Hypothalamus (tissue), 51 donors: ENCODE results near the gene SLC38A11.

Experiments used
- DNase-seq, 51 donors: peaks; one replicate each; lab custom pipeline; 2025; lab: John Stamatoyannopoulos, UW

Gene SLC38A11

GRCh38 chr2:164974221-164974620 is 18.9 kb upstream of the SLC38A11 start:
- no peak for DNase-seq

- DNase-seq, result no peak
Observed at GRCh38 chr2:164972216-164972615, 16.9 kb upstream of the SLC38A11 start.

- no peak for DNase-seq
Observed at GRCh38 chr2:164969909-164970690, 14.8 kb upstream of the SLC38A11 start.

GRCh38 chr2:164967781-164968228 is 12.5 kb upstream of the SLC38A11 start:
- no peak for DNase-seq

- DNase-seq, result no peak
Observed at GRCh38 chr2:164967361-164967760, 12.0 kb upstream of the SLC38A11 start.

GRCh38 chr2:164964700-164965099 is 9.4 kb upstream of the SLC38A11 start:
- no peak for DNase-seq

- no peak for DNase-seq
Observed at GRCh38 chr2:164960159-164960558, 4.8 kb upstream of the SLC38A11 start.

- DNase-seq, result no peak
Observed at GRCh38 chr2:164954186-164954585, 1.1 kb downstream of the SLC38A11 start.

GRCh38 chr2:164953279-164953678 is 2.0 kb downstream of the SLC38A11 start:
- DNase-seq, result no peak

GRCh38 chr2:164952057-164952702 is 3.1 kb downstream of the SLC38A11 start:
- DNase-seq, result no peak

GRCh38 chr2:164948540-164948939 is 6.8 kb downstream of the SLC38A11 start:
- DNase-seq, result no peak

- no peak for DNase-seq
Observed at GRCh38 chr2:164947281-164947680, 8.0 kb downstream of the SLC38A11 start.

- DNase-seq, result no peak
Observed at GRCh38 chr2:164943289-164943688, 12.0 kb downstream of the SLC38A11 start.

- DNase-seq, result no peak
Observed at GRCh38 chr2:164937864-164938401, 17.4 kb downstream of the SLC38A11 start.

GRCh38 chr2:164935118-164936101 is 19.9 kb downstream of the SLC38A11 start:
- no peak for DNase-seq

- DNase-seq, result no peak
Observed at GRCh38 chr2:164934401-164935117, 20.8 kb downstream of the SLC38A11 start.

- DNase-seq, result no peak
Observed at GRCh38 chr2:164933671-164934189, 21.6 kb downstream of the SLC38A11 start.

- DNase-seq, result no peak
Observed at GRCh38 chr2:164932377-164932776, 22.9 kb downstream of the SLC38A11 start.

- DNase-seq, result no peak
Observed at GRCh38 chr2:164928101-164928673, 27.1 kb downstream of the SLC38A11 start.
